Measurements from ENCODE around the gene RHOF. TPM values are rescaled to one million over a fixed set of nuclear protein-coding genes. Genes with fewer than 3 reads are reported as not detected.
A peak's percentile ranks its signal among the peaks of the same experiment; 100 is the strongest.
"Not testable (repeated sequence)": the region's sequence is repeated elsewhere in the genome, so short reads cannot be mapped to it uniquely, and the experiment has no call there.

Gene RHOF
- total RNA-seq, 1 donor from 2014 or later: 47.3 TPM

DNA sequence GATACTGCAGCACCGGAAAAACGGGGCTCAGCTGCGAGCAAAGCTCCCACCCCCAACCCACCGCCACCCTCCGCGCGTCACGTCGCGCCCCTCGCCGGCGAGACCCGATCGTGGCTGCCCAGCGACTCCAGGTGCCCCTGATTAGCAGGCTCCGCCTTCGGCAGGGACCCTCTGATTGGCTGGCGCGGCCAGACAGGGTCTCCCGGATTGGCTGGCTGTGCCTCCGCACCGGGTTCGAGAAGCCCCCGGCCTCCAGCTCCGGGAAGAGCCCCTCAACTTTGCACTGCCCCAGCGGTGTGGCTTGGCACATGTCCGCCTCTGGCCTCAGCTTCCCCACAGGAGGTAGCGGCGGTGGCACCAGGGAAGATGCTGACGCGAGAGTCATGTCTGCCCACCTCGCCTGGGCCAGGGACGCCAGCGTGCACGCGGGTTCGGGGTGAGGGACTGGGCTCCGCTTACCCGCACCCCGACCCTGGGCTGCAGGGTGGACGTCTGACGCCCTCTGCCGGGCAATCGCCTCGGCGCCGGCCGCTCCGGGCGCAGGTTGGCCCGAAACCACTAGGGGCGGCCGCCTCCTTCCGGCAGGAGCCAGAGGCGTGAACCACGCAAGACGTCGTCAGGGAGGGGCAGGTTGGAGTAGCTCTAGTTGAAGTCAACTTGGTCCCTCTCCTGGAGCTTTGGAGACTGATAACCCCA, 498 bp upstream of the RHOF start:
- peak; percentile 71 for DNase-seq (ENCODE audit: low read depth)

- DNase-seq (ENCODE audit: low read depth): no peak
Observed at GRCh38 chr12:121792607-121793439, 665 bp downstream of the RHOF start.

DNA sequence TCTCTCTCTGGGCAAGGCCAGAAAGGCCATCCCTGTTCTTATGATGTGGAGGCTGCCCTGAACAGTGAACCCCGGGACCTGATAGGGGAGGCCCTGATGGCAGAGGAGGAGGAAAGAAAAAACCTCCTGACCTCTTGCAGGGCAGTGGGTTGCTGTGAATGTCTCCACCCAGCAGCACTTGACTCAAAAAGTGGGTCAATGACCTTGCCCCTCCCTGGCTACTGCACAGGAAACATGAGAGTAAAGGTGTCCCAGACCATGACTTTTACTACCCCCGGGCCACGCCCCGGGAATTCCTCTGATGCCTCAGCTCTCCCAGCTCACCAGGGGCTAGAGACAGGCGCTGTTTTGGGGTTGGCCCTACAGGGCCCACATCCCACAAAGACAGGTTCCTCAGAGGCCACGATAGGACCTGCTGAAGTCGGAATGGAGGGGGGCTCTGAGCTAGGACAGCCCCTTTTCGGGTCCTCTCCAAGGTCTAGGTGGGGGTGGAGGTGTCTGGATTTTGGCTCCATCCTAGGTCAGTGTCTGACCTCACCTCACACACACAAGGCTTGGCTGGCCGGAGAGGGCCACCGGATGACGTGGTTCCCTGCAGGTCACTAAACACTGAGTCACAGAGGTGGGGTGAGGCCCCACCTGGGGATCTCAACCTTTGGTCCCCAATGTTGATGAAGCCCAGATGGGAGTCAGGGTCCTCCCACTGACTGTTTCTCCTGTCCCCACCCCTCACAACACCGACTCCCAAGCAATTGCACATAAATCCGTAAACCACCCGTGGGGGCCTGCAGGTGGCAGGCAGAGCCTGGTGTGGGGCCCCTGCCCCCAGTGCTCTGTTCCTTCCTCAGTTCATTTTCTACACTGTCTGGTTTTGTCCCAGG, 1.6 kb downstream of the RHOF start:
- peak; percentile 61 for DNase-seq (ENCODE audit: low read depth)

GRCh38 chr12:121790785-121791184, 2.7 kb downstream of the RHOF start:
- DNase-seq (ENCODE audit: low read depth): not testable (repeated sequence)

DNA sequence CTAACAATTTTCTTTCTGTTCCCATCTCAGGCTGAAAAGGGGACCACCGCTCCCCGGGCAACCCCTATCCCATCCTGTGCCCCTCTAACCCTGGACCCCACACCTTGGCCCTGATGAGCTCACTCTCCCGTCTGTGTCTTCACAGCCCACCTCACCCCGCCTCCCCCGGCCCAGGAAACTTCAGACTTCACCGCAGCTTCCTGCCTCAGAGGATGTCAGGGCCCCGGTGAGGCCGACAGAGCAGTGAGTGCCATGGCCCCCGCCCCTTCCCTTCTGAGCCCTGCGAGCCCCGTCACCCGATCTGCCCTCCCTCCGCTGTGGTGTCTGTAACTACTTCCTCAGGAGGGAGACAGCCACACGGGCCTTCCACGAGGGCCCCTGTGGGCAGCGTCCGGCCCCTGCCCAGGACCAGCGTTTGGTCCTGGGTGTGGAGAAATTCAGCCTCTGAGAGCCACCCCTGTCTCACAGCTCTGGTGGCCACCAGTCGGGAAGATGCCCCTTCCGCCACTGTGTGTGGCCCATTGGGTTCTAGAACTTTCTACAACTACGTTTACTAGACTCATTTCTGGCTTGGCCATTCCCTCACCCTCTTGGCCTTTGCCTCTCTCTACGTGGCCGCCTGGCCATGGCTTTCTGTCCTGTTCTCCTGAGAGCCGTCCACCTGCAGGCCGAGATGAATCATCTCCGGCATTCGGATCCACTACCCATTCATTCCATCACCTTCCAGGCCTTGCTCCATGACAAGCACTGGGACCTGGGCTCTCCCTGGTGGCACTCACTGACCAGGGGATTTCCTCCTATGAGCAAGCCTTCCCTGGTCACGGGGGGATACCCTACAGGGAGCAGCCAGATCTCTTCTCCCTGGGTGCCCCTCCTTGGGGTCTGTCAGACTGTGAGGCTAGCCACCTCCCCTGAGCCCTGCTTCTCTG, 3.4 kb downstream of the RHOF start:
- DNase-seq (ENCODE audit: low read depth): peak; percentile 72

- DNase-seq (ENCODE audit: low read depth): no peak
Observed at GRCh38 chr12:121789233-121789781, 4.2 kb downstream of the RHOF start.

GRCh38 chr12:121788176-121788818, 5.2 kb downstream of the RHOF start:
- DNase-seq (ENCODE audit: low read depth): no peak

GRCh38 chr12:121787063-121788025, 6.1 kb downstream of the RHOF start:
- no peak for DNase-seq (ENCODE audit: low read depth)

DNA sequence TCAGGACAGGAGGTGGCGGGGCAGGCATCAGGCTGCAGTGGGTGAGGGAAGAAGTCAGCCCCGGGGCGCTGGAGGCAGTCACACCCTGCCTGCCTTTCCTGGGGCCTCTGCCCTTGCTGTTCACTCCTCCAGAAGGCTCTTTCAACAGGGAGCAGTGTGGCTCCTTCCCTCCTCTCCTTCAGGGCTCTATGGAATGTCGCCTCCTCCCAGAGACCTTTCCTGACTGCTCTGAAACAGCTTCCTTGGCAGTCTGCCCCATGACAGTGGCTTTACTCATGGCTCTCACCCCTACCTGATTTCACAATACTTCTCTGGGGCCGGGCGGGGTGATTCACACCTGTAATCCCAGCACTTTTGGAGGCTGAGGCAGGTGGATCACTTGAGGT, 7.1 kb downstream of the RHOF start:
- DNase-seq (ENCODE audit: low read depth): peak; percentile 97

DNA sequence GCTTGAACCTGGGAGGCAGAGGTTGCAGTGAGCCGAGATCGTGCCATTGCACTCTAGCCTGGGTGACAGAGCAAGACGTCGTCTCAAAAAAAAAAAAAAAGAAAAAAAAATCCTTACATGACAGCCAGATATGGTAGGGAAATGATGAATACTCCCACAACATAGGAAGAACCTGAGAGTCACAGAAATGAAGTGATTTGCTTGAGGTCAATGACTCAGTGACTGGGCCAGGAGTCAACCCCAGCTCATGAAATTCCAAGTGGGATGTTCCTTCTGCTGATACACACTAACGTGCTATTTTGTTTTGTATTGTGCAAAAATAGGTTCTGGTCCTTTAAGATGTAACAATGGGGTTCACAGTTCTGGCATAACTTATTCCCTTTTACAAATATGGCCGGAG, 9.0 kb downstream of the RHOF start:
- DNase-seq (ENCODE audit: low read depth): peak; percentile 89

DNA sequence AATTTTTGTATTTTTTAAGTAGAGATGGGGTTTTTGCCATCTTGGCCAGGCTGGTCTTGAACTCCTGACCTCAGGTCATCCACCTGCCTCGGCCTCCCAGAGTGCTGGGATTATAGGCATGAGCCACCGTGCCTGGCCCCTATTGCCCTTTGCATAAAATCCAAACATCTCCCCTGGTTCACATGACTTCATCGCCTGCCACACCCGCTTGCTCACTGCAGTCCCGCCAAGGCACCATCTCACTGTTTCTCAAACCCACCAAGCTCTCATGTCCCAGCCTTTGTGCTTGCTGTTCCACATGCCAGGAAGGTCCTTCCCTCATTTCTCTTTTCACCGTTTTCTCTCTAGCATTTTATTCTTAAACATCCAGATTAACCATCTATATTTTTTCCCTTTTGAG, 9.7 kb downstream of the RHOF start:
- DNase-seq (ENCODE audit: low read depth): no peak

DNA sequence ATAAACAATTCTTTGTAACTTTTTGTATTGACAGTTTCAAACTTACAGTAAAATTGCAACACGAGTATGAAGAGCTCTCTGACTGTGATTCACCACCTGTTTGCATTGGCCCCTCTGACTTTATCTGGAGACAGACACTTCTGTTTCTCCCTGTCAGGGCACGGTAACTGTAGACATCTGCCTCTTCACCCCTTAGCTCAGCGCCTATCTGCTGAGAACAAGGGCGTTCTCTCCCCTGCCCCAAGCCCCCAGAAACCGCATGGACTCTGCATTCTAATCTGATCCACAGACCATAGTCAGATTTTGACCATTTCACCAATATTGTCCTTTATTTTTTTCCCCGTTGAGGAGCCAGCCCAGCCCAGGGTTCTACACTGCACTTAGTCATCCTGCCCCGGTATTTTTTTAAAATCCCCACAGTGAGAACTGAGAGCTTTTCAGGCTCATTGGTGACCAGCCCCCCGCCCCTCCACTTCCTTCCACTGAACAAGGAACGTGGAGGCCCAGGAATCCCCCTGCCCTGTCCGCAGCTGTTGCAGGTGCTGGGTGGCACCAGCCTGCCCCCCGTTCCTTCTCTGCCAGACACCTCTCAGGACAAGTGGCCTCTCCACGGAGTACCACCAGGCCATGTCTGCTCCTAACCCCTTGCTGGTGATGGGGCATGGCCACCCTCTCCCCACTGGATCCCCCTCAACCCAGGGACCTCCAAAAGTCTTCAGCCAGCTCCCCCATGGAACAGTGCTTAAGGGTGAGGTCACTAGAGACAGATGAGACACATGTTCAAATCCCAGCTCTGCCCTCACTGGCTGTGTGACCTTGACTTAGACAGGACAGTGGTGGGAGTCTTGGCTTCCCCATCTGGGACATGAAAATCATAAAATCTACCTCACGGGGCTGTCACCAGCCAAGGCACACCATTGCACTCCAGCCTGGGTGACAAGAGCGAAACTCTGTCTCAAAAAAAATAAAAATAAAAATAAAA, 11.2 kb downstream of the RHOF start:
- no peak for DNase-seq (ENCODE audit: low read depth)

DNA sequence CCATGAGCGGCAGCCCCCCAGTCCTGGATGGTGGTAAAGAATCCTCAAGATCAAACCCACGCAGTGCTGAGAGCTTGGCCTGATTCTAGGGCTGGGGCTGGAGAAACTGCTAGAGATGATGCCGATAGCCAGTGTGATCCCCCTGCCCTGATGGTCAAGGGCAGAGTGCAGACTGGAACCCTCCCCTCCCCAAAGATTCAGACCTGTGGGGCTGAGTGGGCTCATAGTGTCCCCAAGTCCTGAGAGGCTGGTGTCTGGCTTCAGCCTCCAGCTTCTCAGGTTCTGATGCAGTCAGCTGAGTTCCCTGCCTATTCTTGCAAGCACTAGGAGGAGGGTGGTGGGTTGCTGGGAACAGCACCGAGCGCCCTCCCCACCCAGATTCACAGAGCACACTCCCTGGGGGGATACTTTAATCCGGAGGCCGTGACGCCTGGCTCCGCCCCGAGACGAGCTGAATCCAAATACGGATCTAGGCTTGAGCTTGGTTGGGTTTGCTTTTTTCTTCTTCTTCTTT, 11.9 kb downstream of the RHOF start:
- no peak for DNase-seq (ENCODE audit: low read depth)

DNA sequence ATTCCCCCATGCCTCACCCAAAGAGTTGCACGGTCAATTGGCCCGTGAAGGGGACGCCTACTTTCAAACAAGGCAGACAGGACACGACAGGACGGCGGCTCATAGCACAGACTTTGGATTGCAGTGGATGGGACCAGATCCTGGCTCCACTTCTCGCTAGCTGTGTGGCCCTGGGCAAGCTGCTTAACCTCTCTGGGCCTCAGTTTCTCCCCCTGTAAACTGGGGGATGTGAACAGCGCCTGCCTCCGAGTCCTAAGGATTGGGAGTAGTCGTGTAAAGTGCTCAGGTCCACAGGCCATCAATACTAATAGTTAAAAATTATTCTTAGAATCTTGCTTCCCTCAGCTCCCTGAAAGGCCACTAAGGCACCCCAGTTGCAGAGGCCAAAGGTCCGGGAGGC, 13.1 kb downstream of the RHOF start:
- no peak for DNase-seq (ENCODE audit: low read depth)

- no peak for DNase-seq (ENCODE audit: low read depth)
Observed at GRCh38 chr12:121779422-121779895, 14.0 kb downstream of the RHOF start.

- DNase-seq (ENCODE audit: low read depth): no peak
Observed at GRCh38 chr12:121778567-121779421, 14.7 kb downstream of the RHOF start.

All from renal cortical epithelial cell (primary cell).